Stimulated activated naive CD8-positive, alpha-beta T cell treated with anti-CD3 and anti-CD28 coated beads, Interleukin-15, amount 100 ng/mL, for 72 hours (primary cell): ENCODE data around the gene LAMC2.

Experiments used
- ATAC-seq: fragments of 150-1000 bp; cut with Tn5 transposase; 2 replicates; pipeline ENCODE4 v1.10.0; 2021; ENCODE audit warnings: mild to moderate bottlenecking, moderate library complexity
- DNase-seq, 2 donors: peaks; one replicate each; pipeline ENCODE4 v3.0.0; 2021 to 2022
- H3K27ac Mint-ChIP-seq, 2 donors: one replicate each; pipeline ENCODE4 v1.8.0; 2022; ENCODE audit warnings: mild to moderate bottlenecking in 2 of 2, mixed read lengths in 2 of 2, moderate library complexity in 2 of 2
- H3K27me3 Mint-ChIP-seq: one replicate; pipeline ENCODE4 v1.8.0; 2022; ENCODE audit warnings: mixed read lengths
- H3K4me1 Mint-ChIP-seq: one replicate; pipeline ENCODE4 v1.8.0; 2022; ENCODE audit warnings: mild to moderate bottlenecking, mixed read lengths
- H3K4me3 Mint-ChIP-seq, 2 donors: one replicate each; pipeline ENCODE4 v1.8.0; 2022; ENCODE audit warnings: mild to moderate bottlenecking in 2 of 2, mixed read lengths in 2 of 2, moderate library complexity in 1 of 2
- H3K9me3 Mint-ChIP-seq, 2 donors: one replicate each; pipeline ENCODE4 v1.8.0; 2022; ENCODE audit warnings: mixed read lengths in 2 of 2

The LAMC2 gene

GRCh38 chr1:183215076-183215720 lies 29.1 kb downstream of the LAMC2 start:
- H3K4me1 Mint-ChIP-seq = peaks cover 21% of the 10 kb centered on the region
- DNase-seq (no peak), ATAC-seq (no peak)
- H3K4me3 Mint-ChIP-seq = no peak overlapping the region
- no peak overlapping the region for H3K27ac Mint-ChIP-seq
- no peaks in the 10 kb centered on the region for H3K9me3 Mint-ChIP-seq
- peaks cover 12% of the 10 kb centered on the region for H3K27me3 Mint-ChIP-seq

DNA sequence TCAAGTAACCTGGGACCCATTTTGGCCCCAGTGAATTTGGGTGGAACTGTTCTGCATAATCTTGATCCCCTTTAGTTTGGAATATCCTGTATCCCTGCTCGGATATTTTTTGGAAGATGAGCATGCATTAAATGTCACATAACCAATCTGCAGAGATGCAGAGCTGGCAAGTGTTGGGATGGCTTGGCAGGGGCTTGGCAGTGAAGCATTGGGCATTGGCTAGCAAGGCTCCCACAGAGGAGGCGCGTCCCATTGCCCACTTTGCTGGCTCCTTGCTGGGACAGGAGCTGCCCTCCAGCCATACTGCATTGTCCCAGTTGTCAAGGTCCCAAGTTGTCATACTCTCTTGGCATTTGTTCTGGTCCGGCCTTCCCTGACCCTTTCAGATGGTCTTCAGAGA lies 29.9 kb downstream of the LAMC2 start:
- Mint-ChIP-seq H3K27ac (no peak overlapping the region), H3K9me3 (no peaks in the 10 kb centered on the region), H3K27me3 (peaks cover 12% of the 10 kb centered on the region), H3K4me1 (peaks cover 24% of the 10 kb centered on the region), H3K4me3 (no peak overlapping the region)
- ATAC-seq (no peak), DNase-seq (no peak)

DNA sequence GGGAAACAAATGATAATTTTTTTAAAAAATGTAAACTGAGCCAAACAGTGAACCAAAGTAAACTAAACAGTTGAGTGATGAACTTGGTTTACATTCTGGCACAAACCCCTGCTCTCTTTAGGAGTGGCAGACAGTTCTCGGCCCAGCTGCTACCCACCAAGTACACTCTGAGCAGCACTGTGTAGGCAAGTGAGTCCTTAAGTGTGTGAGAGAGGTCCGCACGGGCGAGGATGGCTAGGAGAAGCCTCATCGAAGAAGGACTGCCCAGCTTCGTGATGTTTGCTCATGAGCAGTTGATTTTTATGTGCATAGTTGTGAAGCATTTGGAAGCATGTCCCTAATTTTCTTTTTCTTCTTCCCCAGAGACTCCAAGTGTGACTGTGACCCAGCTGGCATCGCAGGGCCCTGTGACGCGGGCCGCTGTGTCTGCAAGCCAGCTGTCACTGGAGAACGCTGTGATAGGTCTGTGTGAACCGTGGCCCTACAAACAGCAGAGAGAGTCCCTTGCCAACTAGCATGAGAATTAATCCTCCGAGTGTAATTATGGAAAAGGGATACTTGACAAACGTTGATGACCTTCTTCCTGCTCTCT lies 32.1 kb downstream of the LAMC2 start:
- Mint-ChIP-seq H3K4me1 (peaks cover 24% of the 10 kb centered on the region), H3K4me3 (no peak overlapping the region)
- ATAC-seq = peak; percentile 3

GRCh38 chr1:183218971-183219615 lies 33.0 kb downstream of the LAMC2 start:
- no peaks in the 10 kb centered on the region for H3K9me3 Mint-ChIP-seq
- H3K27me3 Mint-ChIP-seq = no peaks in the 10 kb centered on the region
- peaks cover 24% of the 10 kb centered on the region for H3K4me1 Mint-ChIP-seq
- DNase-seq (peak; percentile 21 to 26), ATAC-seq (peak; percentile 73)
- H3K4me3 Mint-ChIP-seq = peak overlapping the region in 1 of 2 donors; percentile 13
- peak overlapping the region in 1 of 2 donors; percentile 60 for H3K27ac Mint-ChIP-seq

More for the DNA sequence above, 32.1 kb downstream of the LAMC2 start:
- no peaks in the 10 kb centered on the region for H3K9me3 Mint-ChIP-seq
- DNase-seq = no peak
- H3K27me3 Mint-ChIP-seq = peaks cover under 1% of the 10 kb centered on the region
- peak overlapping the region in 1 of 2 donors; percentile 13 for H3K27ac Mint-ChIP-seq

DNA sequence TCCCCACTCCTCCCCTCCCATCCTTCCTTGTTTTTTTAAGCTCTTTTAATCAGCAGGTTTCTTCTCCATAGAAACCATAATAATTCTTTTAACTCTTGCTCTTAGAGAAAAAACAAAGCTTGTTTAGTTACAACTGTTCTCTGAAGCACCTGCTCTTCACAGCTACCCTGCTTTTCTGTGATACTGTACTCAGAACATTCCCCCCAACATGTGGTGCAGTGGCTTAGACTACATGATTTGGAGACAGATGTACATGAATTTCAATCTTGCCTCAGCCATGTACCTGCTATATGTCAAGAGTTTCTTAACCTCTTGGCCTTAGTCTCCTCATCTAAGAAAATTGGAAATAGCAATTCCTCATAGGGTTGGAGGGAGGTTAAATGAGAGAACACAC lies 33.5 kb downstream of the LAMC2 start:
- H3K9me3 Mint-ChIP-seq = no peaks in the 10 kb centered on the region
- H3K4me3 Mint-ChIP-seq = peak overlapping the region in 1 of 2 donors; percentile 2
- peaks cover 24% of the 10 kb centered on the region for H3K4me1 Mint-ChIP-seq
- no peak for DNase-seq
- H3K27ac Mint-ChIP-seq = peak overlapping the region in 1 of 2 donors; percentile 78
- no peaks in the 10 kb centered on the region for H3K27me3 Mint-ChIP-seq
- ATAC-seq = no peak

DNA sequence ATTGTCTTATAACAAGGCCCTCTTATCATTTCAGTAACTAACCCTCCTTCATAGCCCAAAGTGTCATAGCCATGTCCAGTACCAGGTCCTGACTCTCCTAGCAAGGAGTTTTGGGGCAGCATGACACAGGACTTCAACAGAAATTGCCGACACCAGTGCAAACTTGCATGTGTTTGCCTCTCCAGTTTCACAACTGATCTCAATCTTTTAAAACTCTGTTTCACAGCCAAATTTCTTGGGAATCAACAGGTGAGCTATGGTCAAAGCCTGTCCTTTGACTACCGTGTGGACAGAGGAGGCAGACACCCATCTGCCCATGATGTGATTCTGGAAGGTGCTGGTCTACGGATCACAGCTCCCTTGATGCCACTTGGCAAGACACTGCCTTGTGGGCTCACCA lies 36.8 kb downstream of the LAMC2 start:
- H3K9me3 Mint-ChIP-seq = no peaks in the 10 kb centered on the region
- no peak overlapping the region for H3K4me3 Mint-ChIP-seq
- no peaks in the 10 kb centered on the region for H3K27me3 Mint-ChIP-seq
- peaks cover 37% of the 10 kb centered on the region for H3K4me1 Mint-ChIP-seq
- H3K27ac Mint-ChIP-seq = no peak overlapping the region
- ATAC-seq (no peak), DNase-seq (no peak)

DNA sequence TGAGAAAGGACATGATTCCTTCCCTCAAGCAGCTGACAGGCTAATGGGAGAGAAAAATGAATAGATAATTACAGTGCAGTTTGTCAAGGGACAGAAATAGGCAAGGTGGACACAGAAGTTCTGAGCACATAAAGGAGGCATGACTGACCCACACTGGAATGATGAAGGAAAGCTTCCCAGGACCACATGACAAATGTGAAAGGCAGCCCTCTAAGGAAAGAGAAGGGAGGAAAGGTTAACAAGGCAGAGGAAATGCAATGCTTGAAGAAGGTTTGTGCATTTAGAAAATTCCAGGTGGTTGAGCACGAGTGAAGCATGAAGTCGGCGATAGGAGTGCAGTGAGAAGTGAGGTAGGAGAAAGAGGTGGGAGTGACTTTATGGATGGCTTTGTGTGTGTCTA lies 37.4 kb downstream of the LAMC2 start:
- no peak for DNase-seq
- Mint-ChIP-seq H3K27ac (no peak overlapping the region), H3K27me3 (no peaks in the 10 kb centered on the region), H3K4me1 (peaks cover 34% of the 10 kb centered on the region), H3K9me3 (no peaks in the 10 kb centered on the region), H3K4me3 (no peak overlapping the region)
- ATAC-seq = no peak

DNA sequence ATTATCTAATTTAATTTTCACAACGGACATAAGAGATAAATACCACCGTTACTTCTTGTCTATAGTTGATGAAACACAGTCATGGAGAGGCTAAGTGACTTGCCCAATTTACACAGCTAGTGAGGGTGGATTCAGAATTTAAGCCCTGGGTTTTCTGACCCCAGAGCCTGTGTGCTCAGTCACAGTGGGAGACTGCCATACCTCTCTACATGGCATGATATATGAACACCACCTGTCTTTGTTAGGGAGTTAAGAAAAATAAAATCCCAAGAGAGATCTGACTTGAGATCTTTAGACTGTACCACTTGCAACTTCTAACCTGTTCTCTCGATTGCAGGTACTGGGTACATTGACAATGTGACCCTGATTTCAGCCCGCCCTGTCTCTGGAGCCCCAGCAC lies 40.3 kb downstream of the LAMC2 start:
- no peaks in the 10 kb centered on the region for H3K9me3 Mint-ChIP-seq
- DNase-seq = no peak
- no peak for ATAC-seq
- H3K4me3 Mint-ChIP-seq = peak overlapping the region in 1 of 2 donors; percentile 2
- H3K27ac Mint-ChIP-seq = no peak overlapping the region
- H3K27me3 Mint-ChIP-seq = no peaks in the 10 kb centered on the region
- H3K4me1 Mint-ChIP-seq = peaks cover 13% of the 10 kb centered on the region

- H3K27ac Mint-ChIP-seq = peak overlapping the region in 1 of 2 donors; percentile 69
- peak overlapping the region; percentile 2 to 13 for H3K4me3 Mint-ChIP-seq
- DNase-seq = peak; percentile 6 to 41
- H3K9me3 Mint-ChIP-seq = no peaks in the 10 kb centered on the region
- no peaks in the 10 kb centered on the region for H3K27me3 Mint-ChIP-seq
- peaks cover 13% of the 10 kb centered on the region for H3K4me1 Mint-ChIP-seq
- ATAC-seq = peak; percentile 78
These were observed 40.9 kb downstream of the LAMC2 start for GRCh38 chr1:183226963-183227362.

DNA sequence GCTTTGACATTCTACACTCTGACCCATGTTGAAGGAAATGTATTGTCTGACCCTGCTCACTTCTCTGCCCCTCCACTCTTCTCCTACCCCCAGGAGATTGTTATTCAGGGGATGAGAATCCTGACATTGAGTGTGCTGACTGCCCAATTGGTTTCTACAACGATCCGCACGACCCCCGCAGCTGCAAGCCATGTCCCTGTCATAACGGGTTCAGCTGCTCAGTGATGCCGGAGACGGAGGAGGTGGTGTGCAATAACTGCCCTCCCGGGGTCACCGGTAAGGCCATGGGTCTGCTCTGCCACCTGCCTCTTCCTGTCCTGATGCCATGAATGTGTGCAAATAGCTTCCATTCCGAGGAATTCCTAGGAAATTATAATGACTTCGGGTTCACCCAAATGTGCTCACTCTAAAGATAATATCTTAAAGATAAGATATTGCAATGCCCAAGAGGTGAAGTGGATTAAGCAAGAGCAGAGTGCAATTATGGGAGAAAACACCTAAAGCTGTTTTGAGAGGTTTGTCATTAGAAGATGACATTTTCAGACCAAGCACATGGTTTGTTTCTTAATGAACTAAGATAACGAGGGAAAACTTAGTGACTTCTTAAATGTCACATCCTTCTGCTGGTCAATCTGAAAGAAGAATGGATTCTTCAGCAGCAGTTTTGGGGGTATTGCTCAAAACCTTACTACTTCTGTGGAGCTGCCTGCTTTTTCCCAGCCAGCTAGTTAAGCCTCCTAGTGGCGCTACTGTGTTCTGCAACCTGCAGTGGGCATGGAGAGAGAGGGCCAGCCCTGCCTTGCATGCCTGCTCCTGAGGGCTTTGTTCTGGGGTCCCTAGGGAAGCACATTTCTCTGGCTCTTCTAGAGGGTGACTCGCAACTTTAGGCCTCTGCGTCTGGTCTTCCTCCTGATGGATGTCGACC lies 41.6 kb downstream of the LAMC2 start:
- Mint-ChIP-seq H3K9me3 (no peaks in the 10 kb centered on the region), H3K4me3 (no peak overlapping the region), H3K4me1 (peaks cover 13% of the 10 kb centered on the region), H3K27ac (no peak overlapping the region), H3K27me3 (no peaks in the 10 kb centered on the region)
- peak; percentile 52 for ATAC-seq
- DNase-seq = peak; percentile 33 to 41

DNA sequence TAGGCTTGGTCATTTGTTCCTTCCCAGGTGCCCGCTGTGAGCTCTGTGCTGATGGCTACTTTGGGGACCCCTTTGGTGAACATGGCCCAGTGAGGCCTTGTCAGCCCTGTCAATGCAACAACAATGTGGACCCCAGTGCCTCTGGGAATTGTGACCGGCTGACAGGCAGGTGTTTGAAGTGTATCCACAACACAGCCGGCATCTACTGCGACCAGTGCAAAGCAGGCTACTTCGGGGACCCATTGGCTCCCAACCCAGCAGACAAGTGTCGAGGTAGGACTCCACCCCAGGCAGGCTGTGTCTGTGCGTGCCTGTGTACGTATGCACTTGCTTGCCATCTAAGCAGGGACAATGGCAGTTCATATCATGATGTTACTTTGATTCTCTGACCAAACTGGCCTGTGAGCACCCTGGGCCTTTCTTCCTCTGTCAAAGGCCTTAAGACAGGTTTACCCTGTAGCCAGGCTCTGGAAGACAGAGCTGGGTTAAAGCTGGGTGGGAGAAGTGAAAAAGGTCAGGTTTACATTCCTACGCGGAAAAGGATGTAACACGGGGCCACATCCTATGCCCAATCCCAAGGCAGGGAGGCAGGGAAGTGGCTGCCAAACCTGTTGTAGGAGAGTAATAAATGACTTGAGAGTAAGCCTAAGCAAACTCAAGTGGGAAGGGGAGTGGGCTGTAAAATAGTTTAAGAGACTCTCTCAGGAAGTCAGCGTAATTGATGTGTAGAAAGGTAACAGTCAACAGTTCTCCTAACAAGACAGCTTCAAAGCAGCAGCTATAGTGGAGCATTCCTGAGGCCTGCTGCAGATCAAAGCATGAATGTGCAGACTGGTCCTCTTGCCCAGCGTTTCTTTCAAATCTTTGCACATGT lies 42.5 kb downstream of the LAMC2 start:
- peaks cover 13% of the 10 kb centered on the region for H3K4me1 Mint-ChIP-seq
- no peak overlapping the region for H3K4me3 Mint-ChIP-seq
- H3K27ac Mint-ChIP-seq = no peak overlapping the region
- no peaks in the 10 kb centered on the region for H3K9me3 Mint-ChIP-seq
- ATAC-seq = no peak
- no peaks in the 10 kb centered on the region for H3K27me3 Mint-ChIP-seq
- DNase-seq = no peak

GRCh38 chr1:183230413-183230812 lies 44.3 kb downstream of the LAMC2 start:
- Mint-ChIP-seq H3K27me3 (no peaks in the 10 kb centered on the region), H3K4me1 (peaks cover 13% of the 10 kb centered on the region), H3K4me3 (no peak overlapping the region), H3K27ac (no peak overlapping the region), H3K9me3 (no peaks in the 10 kb centered on the region)
- ATAC-seq = no peak
- DNase-seq = no peak

DNA sequence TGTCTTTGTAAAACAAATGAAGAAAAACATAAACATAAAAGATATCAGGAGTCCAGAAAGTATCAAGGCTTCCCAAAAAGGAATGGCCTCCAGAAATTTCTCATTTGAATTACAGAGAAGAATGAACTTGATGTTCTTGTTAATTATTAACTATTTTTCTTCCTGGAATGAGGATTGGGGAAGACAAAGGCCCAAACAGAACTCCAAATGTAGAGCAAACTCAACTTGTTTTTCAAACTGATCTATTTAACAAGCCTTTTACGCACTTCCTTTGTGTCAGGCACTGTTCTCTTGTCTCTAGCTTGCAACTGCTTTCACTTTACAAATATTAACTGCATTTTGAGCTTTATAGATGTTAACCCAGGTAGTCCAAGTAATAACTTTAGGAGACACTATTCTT lies 45.5 kb downstream of the LAMC2 start:
- peaks cover 12% of the 10 kb centered on the region for H3K4me1 Mint-ChIP-seq
- H3K27me3 Mint-ChIP-seq = no peaks in the 10 kb centered on the region
- DNase-seq (no peak), ATAC-seq (no peak)
- H3K4me3 Mint-ChIP-seq = no peak overlapping the region
- H3K9me3 Mint-ChIP-seq = no peaks in the 10 kb centered on the region
- no peak overlapping the region for H3K27ac Mint-ChIP-seq

GRCh38 chr1:183233113-183233512 lies 47.0 kb downstream of the LAMC2 start:
- H3K4me3 Mint-ChIP-seq = no peak overlapping the region
- DNase-seq (no peak), ATAC-seq (no peak)
- no peaks in the 10 kb centered on the region for H3K4me1 Mint-ChIP-seq
- no peaks in the 10 kb centered on the region for H3K27me3 Mint-ChIP-seq
- no peak overlapping the region for H3K27ac Mint-ChIP-seq
- H3K9me3 Mint-ChIP-seq = no peaks in the 10 kb centered on the region
